Measurements from ENCODE around the gene PRSS50.

- TF ChIP-seq, protein P1, sequence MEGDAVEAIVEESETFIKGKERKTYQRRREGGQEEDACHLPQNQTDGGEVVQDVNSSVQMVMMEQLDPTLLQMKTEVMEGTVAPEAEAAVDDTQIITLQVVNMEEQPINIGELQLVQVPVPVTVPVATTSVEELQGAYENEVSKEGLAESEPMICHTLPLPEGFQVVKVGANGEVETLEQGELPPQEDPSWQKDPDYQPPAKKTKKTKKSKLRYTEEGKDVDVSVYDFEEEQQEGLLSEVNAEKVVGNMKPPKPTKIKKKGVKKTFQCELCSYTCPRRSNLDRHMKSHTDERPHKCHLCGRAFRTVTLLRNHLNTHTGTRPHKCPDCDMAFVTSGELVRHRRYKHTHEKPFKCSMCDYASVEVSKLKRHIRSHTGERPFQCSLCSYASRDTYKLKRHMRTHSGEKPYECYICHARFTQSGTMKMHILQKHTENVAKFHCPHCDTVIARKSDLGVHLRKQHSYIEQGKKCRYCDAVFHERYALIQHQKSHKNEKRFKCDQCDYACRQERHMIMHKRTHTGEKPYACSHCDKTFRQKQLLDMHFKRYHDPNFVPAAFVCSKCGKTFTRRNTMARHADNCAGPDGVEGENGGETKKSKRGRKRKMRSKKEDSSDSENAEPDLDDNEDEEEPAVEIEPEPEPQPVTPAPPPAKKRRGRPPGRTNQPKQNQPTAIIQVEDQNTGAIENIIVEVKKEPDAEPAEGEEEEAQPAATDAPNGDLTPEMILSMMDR (IDR thresholded peaks at IDR 0.05): no peak
- no peak for TF ChIP-seq POLR2A (IDR thresholded peaks at IDR 0.05)
These were observed 10.1 kb downstream of the PRSS50 start for GRCh38 chr3:46707601-46708011.

Measured in right lobe of liver (tissue), 4 donors.